GM12878 (cell line): ENCODE measurements around the gene OTOGL. TPM values are rescaled to one million over a fixed set of nuclear protein-coding genes. Genes with fewer than 3 reads are reported as not detected.

Experiments used
- ATAC-seq: fragments of 200-7000 bp; cut with Tn5 transposase; 3 replicates; pipeline ENCODE4 v1.9.1; 2020; ENCODE audit warnings: mild to moderate bottlenecking, moderate library complexity
- BruUV-seq: library from RNA; stranded (reverse); fragments of 400-500 nt; replicated peaks from 2 replicates; lab custom pipeline; 2021; lab: Mats Ljungman, UMichigan
- CTCF ChIA-PET: fragments of 300-600 bp; sonication (Branson Sonifier 250); formaldehyde crosslinking; extraction: SDS; loops from one replicate; lab custom pipeline; 2021; ENCODE audit warnings: inconsistent platforms; lab: Yijun Ruan, JAX
- POLR2A ChIA-PET: fragments of 350-600 bp; formaldehyde crosslinking; extraction: SDS; loops from one replicate; lab custom pipeline; 2021; ENCODE audit warnings: inconsistent platforms; lab: Charles Lee
- RAD21 ChIA-PET: fragments of 300-600 bp; sonication (Branson Sonifier 250); formaldehyde crosslinking; loops from one replicate; lab custom pipeline; 2023; ENCODE audit warnings: antibody characterized with exemption; ENCODE audit not compliant: unreplicated experiment; lab: Charles Lee
- SMC1A ChIA-PET: fragments of 300-600 bp; sonication (Branson Sonifier 250); formaldehyde crosslinking; loops from one replicate; lab custom pipeline; 2023; ENCODE audit not compliant: unreplicated experiment, uncharacterized antibody; lab: Charles Lee
- DNase-seq: peaks from one replicate; pipeline ENCODE4 v3.0.0-alpha.2; 2011; ENCODE audit warnings: low read depth, low spot score
- FAIRE-seq: peaks from 3 replicates; lab custom pipeline; 2011; peaks lifted over from hg19 to GRCh38; lab: Jason Lieb, UNC
- H2AFZ ChIP-seq: 2 replicates; pipeline ENCODE4 v1.6.0; 2011; ENCODE audit warnings: low read depth, low read length, control low read depth; ENCODE audit not compliant: control insufficient read depth
- H3K27ac ChIP-seq: 2 replicates; pipeline ENCODE4 v1.5.1; 2011; ENCODE audit warnings: control low read depth; ENCODE audit not compliant: control insufficient read depth, insufficient read depth
- H3K27me3 ChIP-seq, 2 experiments: replicated peaks in 1 of 2; 2 replicates each; pipeline versions ENCODE4 v1.6.0 to v1.6.1; 2011; ENCODE audit warnings: low read length in 1 of 2; ENCODE audit not compliant: control insufficient read depth in 2 of 2, insufficient read depth in 2 of 2
- H3K36me3 ChIP-seq, 2 experiments: 2 replicates each; pipeline ENCODE4 v1.5.1; 2011; ENCODE audit warnings: low read length in 1 of 2; ENCODE audit not compliant: control insufficient read depth in 2 of 2, insufficient read depth in 2 of 2
- H3K4me1 ChIP-seq: 2 replicates; pipeline ENCODE4 v1.6.1; 2011; ENCODE audit warnings: mild to moderate bottlenecking, low read length, moderate library complexity, mixed read lengths; ENCODE audit not compliant: control insufficient read depth, insufficient read depth
- H3K4me2 ChIP-seq: 2 replicates; pipeline ENCODE4 v1.6.0; 2011; ENCODE audit warnings: control low read depth; ENCODE audit not compliant: control insufficient read depth, insufficient read depth
- H3K4me3 ChIP-seq: fragments of 200-600 bp; sonication (generic); 2 replicates; pipeline ENCODE4 v1.5.1; 2016
- H3K79me2 ChIP-seq: 2 replicates; pipeline ENCODE4 v1.6.0; 2011; ENCODE audit warnings: low read length; ENCODE audit not compliant: control insufficient read depth, insufficient read depth
- H3K9ac ChIP-seq: 2 replicates; pipeline ENCODE4 v1.8.0; 2011; ENCODE audit warnings: low read length, control low read depth, mixed read lengths; ENCODE audit not compliant: control insufficient read depth, insufficient read depth
- H3K9me3 ChIP-seq: replicated peaks from 3 replicates; pipeline ENCODE4 v1.5.1; 2011; ENCODE audit warnings: mild to moderate bottlenecking, low read length; ENCODE audit not compliant: control insufficient read depth, insufficient read depth
- H4K20me1 ChIP-seq: 2 replicates; pipeline ENCODE4 v1.6.0; 2011; ENCODE audit not compliant: control insufficient read depth, insufficient read depth
- CTCF ChIP-seq, 3 experiments: IDR thresholded peaks in 2 of 3; conservative IDR thresholded peaks in 1 of 3; 2 replicates each; pipeline ENCODE4 v1.5.1; 2011; ENCODE audit warnings: low read depth in 3 of 3, low read length in 3 of 3, mild to moderate bottlenecking in 3 of 3, control low read depth in 2 of 3, moderate library complexity in 2 of 3, inconsistent platforms in 1 of 3, mixed read lengths in 1 of 3; ENCODE audit not compliant: control insufficient read depth in 2 of 3, insufficient read depth in 1 of 3; ENCODE audit errors: extremely low read depth in 1 of 3
- IRF3 ChIP-seq: fragments of 450-650 bp; IDR thresholded peaks from 2 replicates; pipeline ENCODE4 v1.6.1; 2014; ENCODE audit warnings: mild to moderate bottlenecking
- NRF1 ChIP-seq: conservative IDR thresholded peaks from 2 replicates; pipeline ENCODE4 v1.6.1; 2011; ENCODE audit warnings: mild to moderate bottlenecking, low read depth, low read length, improper control_type of control experiment
- RAD21 ChIP-seq: IDR thresholded peaks from 2 replicates; pipeline ENCODE4 v1.6.1; 2011; ENCODE audit warnings: mild to moderate bottlenecking, low read depth, low read length, moderate library complexity; ENCODE audit not compliant: insufficient read depth
- SMC3 ChIP-seq: IDR thresholded peaks from 2 replicates; pipeline ENCODE4 v1.6.1; 2011; ENCODE audit warnings: low read length, improper control_type of control experiment, borderline replicate concordance
- YY1 ChIP-seq: IDR thresholded peaks from 2 replicates; pipeline ENCODE4 v1.6.1; 2011; ENCODE audit warnings: low read depth, mild to moderate bottlenecking, low read length
- WGBS: methylation state at CpG from one replicate; pipeline ENCODE4 v1.1.6; 2016; ENCODE audit warnings: low lambda C conversion rate; ENCODE audit not compliant: insufficient replicate concordance, insufficient coverage; ENCODE audit errors: missing lambda C conversion rate; 5-methylcytosine and 5-hydroxymethylcytosine counted together
- in situ Hi-C: fragments of 300-500 bp; cut with MboI; formaldehyde crosslinking; loops from 9 replicates; pipeline ENCODE4 v1.14.3; 2018; ENCODE audit warnings: mixed read lengths
- intact Hi-C: fragments of 100-400 bp; cut with micrococcal nuclease; formaldehyde crosslinking; loops from one replicate; pipeline ENCODE4 v1.14.2; 2022; ENCODE audit not compliant: unreplicated experiment
- polyA plus RNA-seq, 11 experiments: library from polyadenylated mRNA; depleted of rRNA in 4 of 11; unstranded in 6 of 11; stranded (reverse) in 5 of 11; fragments of >200 nt; fragmentation: Nextera tagmentation in 4 of 11; fragmentation: Illumina TruSeq in 1 of 11; extraction: Ambion mirVana in 4 of 11; extraction: Trizol in 1 of 11; gene quantifications; 1 replicate in 1 of 11; 2 replicates in 10 of 11; pipeline versions ENCODE4 v1.2.1 to v1.2.3, GENCODE V29; 2011 to 2016; ENCODE audit warnings: inconsistent platforms in 2 of 11, missing spikeins in 2 of 11, low read depth in 1 of 11
- total RNA-seq, 4 experiments: library from RNA; depleted of rRNA in 3 of 4; stranded (reverse); fragments of >200 nt in 3 of 4; fragmentation: Illumina TruSeq in 1 of 4; extraction: Trizol in 1 of 4; gene quantifications; 2 replicates each; pipeline versions ENCODE4 v1.2.1 to v1.2.3, GENCODE V29; 2013 to 2021

Gene OTOGL
- total and polyA plus RNA-seq, 10 of the 15 experiments (the other 5 are each of a cell fraction or from before 2014, with no cell fraction given): 0.04 to 3.7 (median 0.27) TPM

GRCh38 chr12:80195074-80195726, 95.9 kb downstream of the OTOGL start:
- H3K4me1 ChIP-seq: peaks cover 3% of the 10 kb centered on the region; the same call in 1 of the 2 replicates
- no peak overlapping the region for H3K27ac ChIP-seq
- H3K36me3 ChIP-seq: no peaks in the 10 kb centered on the region
- TF ChIP-seq SMC3 (peak; percentile 68), CTCF (IDR thresholded peaks at IDR 0.05 in 2 of 3, conservative IDR thresholded peaks at IDR 0.05 in 1 of 3; ENCODE audit: control insufficient read depth in 2 of 3, extremely low read depth in 1 of 3, insufficient read depth in 1 of 3, low read depth in 3 of 3, low read length in 3 of 3) (peak; percentile 35 to 61 (median 44); a peak in 4 of 6 replicates), RAD21 (peak; percentile 55), YY1 (peak; percentile 40; the same call in 1 of the 2 replicates), NRF1 (no peak), IRF3 (no peak)
- TF ChIP-seq, all 136 proteins: peak for 4
- ATAC-seq: peak; percentile 87
- intact Hi-C loops (loop anchor here (1.0 to 10.0 kb wide), 4 partner anchors 75 to 570 kb away; no protein-coding TSS in a partner anchor), in situ Hi-C loops (no loop called here)
- no peak overlapping the region for H3K4me2 ChIP-seq
- DNase-seq: no peak
- ChIA-PET CTCF (interaction anchor here (0.5 to 10.1 kb wide), 18 partner anchors 8 to 1063 kb away, joined by 3 to 134 read pairs (median 3); no protein-coding TSS in a partner anchor), SMC1A (interaction anchor here (0.7 to 4.4 kb wide), 13 partner anchors 8 to 568 kb away, joined by 3 to 57 read pairs (median 3); no protein-coding TSS in a partner anchor), RAD21 (interaction anchor here (0.9 to 2.1 kb wide), 5 partner anchors 71 to 276 kb away, joined by 3 to 26 read pairs (median 5); no protein-coding TSS in a partner anchor), POLR2A (no interaction called here)
- no TSS peak for BruUV-seq
- WGBS: 0% methylated on average over 1 of the region's 1 CpG
- H2AFZ ChIP-seq: no peak overlapping the region
- no peaks in the 10 kb centered on the region for H3K79me2 ChIP-seq
- no peak overlapping the region for H3K9ac ChIP-seq
- no peaks in the 10 kb centered on the region; a peak in 1 of 4 replicates for H3K27me3 ChIP-seq
- H4K20me1 ChIP-seq: no peaks in the 10 kb centered on the region
- no peak overlapping the region for H3K4me3 ChIP-seq
- FAIRE-seq: peak; percentile 73
- H3K9me3 ChIP-seq: no peaks in the 10 kb centered on the region
